Cardiac fibroblast (primary cell): ENCODE data around the gene CPNE8.
A peak's percentile ranks its signal among the peaks of the same experiment; 100 is the strongest.

Experiments used
- DNase-seq, 2 donors: peaks; one replicate each; pipeline versions ENCODE4 v3.0.0 to v3.0.0-alpha.2; 2010; ENCODE audit warnings: low read depth in 2 of 2
- H3K4me3 ChIP-seq, 2 donors: replicated peaks in 1 of 2; 1 replicate in 1 of 2; 2 replicates in 1 of 2; pipeline ENCODE4 v1.5.1; 2011; ENCODE audit warnings: low read depth in 2 of 2, low read length in 2 of 2, mild to moderate bottlenecking in 2 of 2, moderate library complexity in 1 of 2
- TF ChIP-seq, protein P1 (sequence below): IDR thresholded peaks from one replicate; pipeline ENCODE4 v1.5.1; 2011; ENCODE audit warnings: low read depth, mild to moderate bottlenecking, low read length, inconsistent platforms

Gene CPNE8

DNA sequence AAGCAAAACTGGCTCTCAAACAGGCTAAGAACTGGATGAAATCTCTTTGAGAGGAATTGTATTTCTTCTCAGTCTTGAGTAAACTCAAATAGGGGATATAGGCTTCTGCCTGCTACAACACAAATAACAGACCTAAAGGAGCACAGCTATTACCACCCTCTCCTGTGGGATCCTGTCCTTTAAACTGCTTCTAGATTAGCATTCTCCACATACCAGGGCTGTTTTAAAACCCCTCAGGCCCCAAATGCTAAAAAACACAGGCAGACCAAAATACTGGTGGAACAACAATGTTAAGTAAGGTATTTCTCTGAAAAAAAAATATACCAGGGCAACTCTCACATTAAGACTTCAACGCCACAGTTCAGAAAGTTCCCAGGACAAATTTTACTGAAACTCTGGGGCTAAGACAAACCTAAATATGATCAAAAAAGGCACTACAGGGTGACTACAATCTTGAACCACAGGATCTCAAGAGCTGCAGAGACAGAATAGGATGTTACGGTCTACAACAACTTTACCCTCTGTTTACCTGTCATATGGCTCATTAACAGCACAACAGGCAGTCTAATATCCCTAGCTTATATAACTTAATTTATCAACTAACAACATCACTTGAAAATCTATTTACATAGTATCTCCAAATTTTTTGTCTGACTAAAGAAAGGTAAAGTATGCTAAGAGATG is 7.2 kb downstream of the CPNE8 start:
- no peak for DNase-seq
- H3K4me3 ChIP-seq, result no peak overlapping the region
- TF ChIP-seq, protein P1, sequence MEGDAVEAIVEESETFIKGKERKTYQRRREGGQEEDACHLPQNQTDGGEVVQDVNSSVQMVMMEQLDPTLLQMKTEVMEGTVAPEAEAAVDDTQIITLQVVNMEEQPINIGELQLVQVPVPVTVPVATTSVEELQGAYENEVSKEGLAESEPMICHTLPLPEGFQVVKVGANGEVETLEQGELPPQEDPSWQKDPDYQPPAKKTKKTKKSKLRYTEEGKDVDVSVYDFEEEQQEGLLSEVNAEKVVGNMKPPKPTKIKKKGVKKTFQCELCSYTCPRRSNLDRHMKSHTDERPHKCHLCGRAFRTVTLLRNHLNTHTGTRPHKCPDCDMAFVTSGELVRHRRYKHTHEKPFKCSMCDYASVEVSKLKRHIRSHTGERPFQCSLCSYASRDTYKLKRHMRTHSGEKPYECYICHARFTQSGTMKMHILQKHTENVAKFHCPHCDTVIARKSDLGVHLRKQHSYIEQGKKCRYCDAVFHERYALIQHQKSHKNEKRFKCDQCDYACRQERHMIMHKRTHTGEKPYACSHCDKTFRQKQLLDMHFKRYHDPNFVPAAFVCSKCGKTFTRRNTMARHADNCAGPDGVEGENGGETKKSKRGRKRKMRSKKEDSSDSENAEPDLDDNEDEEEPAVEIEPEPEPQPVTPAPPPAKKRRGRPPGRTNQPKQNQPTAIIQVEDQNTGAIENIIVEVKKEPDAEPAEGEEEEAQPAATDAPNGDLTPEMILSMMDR, result no peak

DNA sequence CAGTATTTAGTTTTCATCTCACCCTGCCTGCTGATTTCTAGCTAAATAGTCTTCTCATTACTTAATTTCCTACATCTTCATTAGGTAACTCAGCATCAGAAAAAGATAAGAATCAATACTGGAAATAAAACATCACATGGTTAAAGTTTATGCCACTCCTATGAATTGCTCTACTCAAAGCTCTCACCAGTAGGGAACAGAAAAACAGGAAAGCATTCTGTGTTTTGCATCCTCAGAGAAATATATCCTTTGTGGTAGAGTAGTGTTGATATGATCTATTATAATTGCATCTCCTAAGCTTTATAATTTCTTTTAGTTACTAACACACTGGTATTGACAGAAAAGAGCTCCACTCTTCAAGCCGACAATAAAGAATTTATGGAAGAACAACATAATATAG is 9.9 kb downstream of the CPNE8 start:
- no peak for DNase-seq
- H3K4me3 ChIP-seq, result no peak overlapping the region
- TF ChIP-seq, protein P1, result no peak

DNA sequence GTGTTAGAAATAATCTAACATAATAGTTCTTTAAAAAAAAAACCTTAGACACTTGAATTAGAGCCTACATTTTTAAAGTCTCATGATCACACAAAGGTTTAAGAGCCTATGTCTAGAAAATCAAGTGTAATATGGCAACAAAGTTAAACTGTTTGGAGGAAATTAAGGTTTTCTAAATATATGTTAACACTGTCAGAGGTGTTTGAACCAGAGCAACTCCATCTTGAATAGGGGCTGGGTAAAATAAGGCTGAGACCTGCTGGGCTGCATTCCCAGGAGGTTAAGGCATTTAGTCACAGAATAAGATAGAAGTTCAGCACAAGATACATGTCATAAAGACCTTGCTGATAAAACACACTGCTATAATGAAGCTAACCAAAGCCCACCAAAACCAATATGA is 12.4 kb downstream of the CPNE8 start:
- H3K4me3 ChIP-seq, result no peak overlapping the region
- DNase-seq, result no peak
- TF ChIP-seq, protein P1, result no peak

DNA sequence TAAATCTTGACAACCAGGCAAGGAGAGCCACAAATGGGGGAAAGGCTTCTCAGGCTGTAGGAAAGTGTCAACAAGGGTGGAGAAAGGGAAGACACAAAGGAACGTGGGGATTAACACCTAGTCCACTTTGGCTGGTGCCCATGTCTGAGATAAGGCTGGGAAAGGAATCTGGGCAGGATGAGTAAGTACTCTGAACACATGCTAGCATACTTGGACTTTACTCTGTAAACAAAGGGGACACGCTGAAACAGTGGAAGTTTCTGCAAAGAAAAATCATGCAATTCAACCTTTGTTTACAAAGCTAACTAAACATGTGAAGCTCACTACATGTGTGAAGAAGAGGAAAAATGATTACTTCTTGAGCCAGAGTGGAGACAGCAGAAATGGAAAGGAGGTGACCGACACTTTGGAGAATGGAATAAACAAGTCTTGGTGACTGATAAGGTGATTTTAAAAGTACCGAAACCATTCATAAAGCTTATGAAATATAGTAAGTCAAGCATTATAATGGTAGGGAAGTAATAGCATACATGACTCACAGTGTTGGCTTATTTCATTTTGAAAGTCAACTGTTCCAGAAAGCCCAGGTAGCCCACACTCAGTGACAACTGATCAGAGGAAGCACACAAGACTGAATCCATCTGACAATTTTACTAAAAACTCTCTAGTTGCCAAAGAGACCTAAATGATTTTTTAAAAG is 13.2 kb downstream of the CPNE8 start:
- no peak overlapping the region for H3K4me3 ChIP-seq
- DNase-seq, result peak in 1 of 2 donors; percentile 52
- TF ChIP-seq, protein P1, result no peak

DNA sequence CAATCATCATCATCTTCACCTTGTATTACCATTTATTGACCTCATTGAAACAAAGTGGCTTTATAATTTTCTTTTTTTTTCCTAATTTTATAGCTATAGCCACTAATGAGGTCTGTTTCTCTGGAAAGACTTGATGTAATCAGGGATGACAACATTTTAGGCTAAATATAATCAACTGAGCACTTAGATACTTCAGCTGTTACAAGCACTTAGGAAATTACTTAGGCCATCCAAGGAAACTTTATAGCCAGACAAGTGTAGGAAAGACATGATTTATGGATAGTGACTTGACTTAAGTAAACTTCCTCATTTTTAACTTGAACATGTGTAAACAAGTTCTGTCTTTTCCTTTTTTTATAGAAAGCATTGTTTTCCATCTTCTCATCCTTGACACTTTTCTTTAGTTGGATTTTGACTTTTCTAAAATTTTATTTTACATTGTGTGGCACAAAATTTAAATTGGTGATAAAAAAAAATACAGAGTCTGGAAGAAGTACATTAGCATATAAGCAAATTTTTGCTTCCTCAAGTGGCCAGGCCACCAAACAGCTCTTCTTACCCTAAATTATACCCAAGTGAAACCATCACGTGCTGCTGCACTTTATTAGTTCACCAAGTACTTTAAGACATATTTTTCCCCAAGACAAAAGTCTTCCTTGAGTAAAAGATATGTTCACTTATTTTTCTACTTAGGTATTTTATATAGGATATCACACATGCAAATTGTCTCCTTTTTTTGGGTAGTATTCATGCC is 15.1 kb downstream of the CPNE8 start:
- TF ChIP-seq, protein P1, result no peak
- DNase-seq, result no peak

DNA sequence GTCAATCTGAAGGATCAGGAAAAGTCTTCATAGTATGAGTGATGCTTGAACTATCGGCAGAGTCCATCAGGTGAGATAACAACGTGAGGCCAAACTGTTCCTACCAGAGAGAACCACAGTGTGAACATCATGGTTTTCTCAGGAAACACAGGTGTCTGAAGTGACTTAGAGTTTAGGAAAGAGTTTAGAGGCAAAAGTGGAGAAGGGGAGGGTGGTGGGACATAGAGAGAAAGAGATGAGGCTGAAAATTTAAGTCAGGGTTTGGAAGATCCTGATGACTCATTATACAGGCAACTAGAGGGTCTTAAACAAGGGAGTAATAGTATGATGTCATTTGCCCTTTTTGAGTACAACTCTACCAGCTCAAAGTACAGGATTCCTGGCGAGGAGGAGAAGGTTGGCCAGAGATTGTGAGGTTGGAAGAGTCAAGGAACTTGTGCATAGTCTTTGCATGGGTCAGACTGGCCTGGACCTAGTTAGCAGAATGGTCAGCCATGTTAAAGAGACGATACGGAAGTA is 16.0 kb downstream of the CPNE8 start:
- TF ChIP-seq, protein P1, result no peak
- no peak for DNase-seq
- no peak overlapping the region for H3K4me3 ChIP-seq

More for the DNA sequence above, 15.1 kb downstream of the CPNE8 start:
- H3K4me3 ChIP-seq, result no peak overlapping the region
